OCI-LY7 (cell line): ENCODE results near the gene PTPRU.

Experiments used
- EZH2phosphoT487 ChIP-seq: fragments of 200-600 bp; sonication (generic); IDR thresholded peaks from 2 replicates; pipeline ENCODE4 v1.6.1; 2018; ENCODE audit warnings: low read depth, borderline replicate concordance, mild to moderate bottlenecking, mixed run types, antibody characterized with exemption, low read length, moderate library complexity, mixed read lengths
- TF ChIP-seq, protein P1 (sequence below): fragments of 200-600 bp; sonication (generic); conservative IDR thresholded peaks from 2 replicates; pipeline ENCODE4 v1.5.1; 2014; ENCODE audit warnings: mild to moderate bottlenecking, antibody characterized with exemption, low read length, moderate library complexity, mixed read lengths

GRCh38 chr1:29234471-29234870, 1.9 kb upstream of the PTPRU start:
- TF ChIP-seq, protein P1, sequence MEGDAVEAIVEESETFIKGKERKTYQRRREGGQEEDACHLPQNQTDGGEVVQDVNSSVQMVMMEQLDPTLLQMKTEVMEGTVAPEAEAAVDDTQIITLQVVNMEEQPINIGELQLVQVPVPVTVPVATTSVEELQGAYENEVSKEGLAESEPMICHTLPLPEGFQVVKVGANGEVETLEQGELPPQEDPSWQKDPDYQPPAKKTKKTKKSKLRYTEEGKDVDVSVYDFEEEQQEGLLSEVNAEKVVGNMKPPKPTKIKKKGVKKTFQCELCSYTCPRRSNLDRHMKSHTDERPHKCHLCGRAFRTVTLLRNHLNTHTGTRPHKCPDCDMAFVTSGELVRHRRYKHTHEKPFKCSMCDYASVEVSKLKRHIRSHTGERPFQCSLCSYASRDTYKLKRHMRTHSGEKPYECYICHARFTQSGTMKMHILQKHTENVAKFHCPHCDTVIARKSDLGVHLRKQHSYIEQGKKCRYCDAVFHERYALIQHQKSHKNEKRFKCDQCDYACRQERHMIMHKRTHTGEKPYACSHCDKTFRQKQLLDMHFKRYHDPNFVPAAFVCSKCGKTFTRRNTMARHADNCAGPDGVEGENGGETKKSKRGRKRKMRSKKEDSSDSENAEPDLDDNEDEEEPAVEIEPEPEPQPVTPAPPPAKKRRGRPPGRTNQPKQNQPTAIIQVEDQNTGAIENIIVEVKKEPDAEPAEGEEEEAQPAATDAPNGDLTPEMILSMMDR = no peak
- no peak for TF ChIP-seq EZH2phosphoT487
